NOMO-1 (cell line): ENCODE measurements around the gene MEX3C.

Source experiments
- DNase-seq, 2 experiments: peaks; one replicate each; lab custom pipeline; 2025; ENCODE audit not compliant: unreplicated experiment in 2 of 2; lab: John Stamatoyannopoulos, UW

MEX3C gene

DNA sequence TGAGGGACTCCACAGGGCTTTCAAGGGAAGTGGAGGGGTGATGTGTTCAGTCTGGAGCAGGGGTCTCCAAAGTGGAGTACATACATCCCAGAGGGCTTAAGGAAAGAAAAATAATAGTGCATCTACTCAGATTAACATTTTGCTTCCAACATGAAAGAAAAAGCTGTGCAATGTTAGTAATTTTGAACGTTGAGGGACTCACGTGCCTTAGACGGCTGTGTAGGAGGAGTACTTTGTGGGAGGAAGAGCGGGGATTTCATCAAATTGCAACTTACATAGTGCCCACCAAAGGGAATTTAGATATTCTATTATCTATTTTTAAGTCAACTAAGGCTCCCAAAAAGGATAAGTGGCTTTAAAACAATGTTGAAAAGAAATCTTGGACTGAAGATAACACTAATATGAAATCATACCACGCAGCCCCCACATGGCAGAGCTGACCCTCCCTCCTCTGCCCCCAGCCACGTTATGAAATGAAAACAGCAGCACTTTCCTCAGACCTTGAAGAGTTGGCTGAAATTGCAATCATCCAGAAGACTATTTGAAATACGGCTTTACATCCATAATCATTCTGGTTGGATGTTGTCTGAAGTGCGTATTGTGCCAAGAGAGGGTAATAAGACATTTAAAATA lies 42.9 kb downstream of the MEX3C start:
- no peak for DNase-seq

DNA sequence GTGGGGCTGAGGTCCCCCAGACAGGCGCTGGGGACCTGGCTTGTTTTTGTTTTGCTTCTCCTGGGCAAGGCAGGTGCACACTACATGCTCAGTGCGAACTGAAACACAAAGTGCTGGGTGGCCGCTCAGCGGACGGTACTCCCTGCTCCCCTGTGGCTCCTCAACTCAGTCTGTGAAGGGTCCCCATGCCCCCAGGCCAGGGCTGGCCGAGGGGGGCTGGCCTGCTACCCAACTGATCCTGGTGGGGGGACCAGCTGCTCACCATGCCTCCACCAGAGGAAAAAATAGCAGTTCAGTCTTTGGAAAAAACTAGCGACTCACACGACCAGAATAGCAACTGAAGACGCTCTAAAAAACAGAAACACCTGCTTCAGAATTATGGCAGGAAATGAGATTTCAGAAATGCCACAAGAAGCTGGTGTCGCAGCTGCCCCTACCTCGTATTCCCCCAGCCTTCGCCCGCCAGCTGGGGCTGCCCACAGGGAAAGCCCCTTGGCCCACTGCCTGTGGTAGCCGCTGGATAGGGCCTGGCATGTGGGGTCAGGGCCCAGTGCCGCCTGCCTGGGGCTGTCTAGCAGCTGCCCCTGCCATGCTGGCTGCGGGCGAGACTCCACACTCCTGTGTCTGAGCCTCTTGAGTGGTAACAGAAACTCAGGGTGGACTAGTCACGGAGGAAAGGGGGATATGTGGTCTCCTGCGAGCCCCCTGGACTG lies 43.7 kb downstream of the MEX3C start:
- DNase-seq, result no peak

DNA sequence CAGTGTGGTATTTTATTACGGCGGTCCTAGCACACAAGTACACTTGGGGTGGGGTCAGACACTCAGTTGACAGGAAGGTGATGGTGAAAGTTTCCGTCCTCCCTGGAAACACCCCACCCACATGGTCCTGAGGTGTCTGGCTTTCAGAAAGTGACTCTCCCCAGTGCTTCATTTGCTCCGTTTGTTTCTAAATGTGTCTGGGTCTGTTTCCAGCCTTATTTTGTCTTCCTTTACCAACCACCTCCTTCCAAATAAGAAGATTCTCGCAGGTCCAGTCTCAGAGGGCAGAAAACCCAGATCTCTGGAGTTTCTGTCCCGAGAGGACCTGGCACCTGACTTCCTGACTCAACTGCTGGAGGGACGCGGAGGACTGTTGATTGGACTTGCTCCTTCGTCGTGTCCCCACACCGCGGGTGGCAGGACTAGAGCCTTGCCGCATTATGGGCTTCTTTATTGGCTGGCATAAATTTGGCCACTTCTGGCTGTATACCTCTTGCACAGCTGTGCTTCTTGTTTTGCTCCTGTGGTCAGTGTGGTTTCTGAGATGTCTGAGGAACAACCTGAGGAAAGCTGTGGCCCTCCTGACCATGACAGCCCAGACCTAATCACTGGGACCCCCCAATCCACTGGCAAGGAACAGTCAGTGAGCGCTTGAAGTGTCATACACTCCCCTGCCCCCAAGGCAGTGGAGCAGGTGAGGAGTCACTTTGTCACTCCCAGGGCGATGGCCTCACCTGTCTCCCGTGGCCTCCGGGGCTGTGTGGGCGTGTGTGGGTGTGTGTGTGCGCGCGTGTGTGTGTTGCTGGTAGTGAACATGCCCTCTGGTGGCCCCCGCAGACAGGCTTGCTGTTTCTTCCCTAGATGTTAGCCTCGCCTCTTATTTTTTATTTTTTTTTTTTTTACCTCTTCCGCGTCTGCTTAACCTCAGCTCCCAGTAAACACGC lies 45.6 kb downstream of the MEX3C start:
- no peak for DNase-seq

DNA sequence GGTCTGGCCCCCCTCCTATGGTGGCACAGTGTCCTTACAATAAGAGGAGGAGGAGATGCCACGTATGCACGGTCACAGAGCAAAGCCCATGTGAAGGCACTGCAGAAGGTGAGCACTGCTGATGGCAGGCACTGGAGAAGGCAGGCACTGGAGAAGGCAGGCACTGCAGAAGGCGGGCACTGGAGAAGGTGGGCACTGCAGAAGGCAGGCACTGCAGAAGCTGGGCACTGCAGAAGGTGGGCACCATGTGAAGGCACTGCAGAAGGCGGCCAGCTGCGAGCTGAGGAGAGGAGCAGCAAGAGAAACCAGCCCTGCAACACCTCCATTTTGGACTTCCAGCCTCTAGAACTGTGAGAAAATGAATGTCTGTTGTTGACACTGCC lies 46.3 kb downstream of the MEX3C start:
- DNase-seq, result no peak

DNA sequence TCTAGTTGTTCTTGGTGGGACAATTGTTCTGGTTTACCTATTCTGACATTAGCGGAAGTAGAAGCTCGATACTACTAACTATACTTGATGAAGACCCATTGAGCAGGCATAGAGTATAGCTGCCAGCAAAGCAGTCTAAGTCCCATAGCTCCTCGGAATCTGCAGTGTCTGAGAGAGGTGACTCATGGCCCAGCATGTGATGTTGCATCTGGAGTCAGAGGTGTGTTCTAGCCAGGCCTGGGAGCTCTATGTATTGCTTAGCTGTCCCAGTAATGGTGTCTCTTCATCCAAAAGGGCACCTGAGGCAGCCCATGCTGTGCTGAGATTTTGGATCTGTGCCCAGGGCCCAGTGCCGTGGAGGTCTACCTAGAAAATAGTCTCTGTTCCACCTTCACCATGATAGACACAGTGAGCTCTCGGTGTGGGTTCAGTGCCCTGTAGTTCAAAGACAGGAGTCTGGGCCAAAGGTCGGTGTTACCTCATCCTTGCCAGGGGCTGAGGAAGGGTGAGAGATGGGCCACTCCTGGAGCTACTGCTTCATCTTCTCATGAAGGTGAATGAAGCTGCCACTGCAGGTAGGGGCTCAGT lies 47.3 kb downstream of the MEX3C start:
- no peak for DNase-seq

DNA sequence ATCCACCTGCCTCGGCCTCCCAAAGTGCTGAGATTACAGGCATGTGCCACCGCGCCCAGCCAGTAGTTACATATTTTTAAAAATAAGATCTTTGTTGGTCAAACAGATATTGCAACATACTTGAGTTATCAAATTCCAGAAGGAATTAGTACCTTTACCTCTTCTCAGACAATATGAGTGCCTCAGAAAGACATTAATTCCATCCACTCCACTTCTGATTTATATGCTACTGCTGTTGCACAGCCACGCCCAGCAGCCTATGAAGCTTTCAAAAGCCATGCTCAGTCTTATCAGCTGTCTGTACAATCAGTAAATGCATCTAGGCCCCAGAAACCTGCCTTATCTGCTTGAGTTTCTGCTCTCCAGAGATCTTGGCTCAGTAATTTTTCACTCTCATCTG lies 47.8 kb downstream of the MEX3C start:
- no peak for DNase-seq

DNA sequence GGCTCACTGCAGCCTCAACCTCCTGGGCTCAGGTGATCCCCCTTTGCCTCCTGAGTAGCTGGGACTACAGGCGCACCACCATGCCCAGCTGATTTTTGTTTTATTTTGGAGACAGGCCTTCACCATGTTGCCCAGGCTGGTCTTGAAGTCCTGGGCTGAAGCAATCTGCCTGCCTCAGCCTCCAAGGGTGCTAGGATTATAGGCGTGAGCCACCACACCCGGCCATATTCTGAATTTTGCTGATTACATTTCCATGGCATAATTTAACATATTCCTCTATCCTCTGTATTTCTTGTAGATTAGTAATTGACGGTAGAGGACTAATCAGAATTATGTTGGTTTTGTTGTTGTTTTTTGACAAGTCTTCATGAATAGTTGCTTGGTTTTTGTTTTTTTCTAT lies 50.6 kb downstream of the MEX3C start:
- no peak for DNase-seq

DNA sequence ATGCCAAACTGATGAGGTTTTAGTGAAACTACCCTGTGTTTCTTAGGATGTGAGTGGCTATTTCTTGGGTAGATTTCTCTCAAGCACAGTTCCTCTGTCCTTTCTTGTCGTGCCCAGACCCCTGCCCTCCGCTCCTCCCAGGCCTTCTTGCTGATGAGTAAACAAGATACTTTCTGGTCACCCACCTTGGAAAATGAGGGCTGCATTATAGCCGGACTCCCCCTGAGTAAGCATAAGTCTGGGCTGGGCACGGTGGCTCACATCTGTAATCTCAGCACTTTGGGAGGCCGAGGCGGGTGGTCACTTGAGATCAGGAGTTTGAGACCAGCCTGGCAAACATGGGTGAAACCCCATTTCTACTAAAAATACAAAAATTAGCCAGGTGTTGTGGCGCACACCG lies 58.5 kb downstream of the MEX3C start:
- DNase-seq, result no peak

DNA sequence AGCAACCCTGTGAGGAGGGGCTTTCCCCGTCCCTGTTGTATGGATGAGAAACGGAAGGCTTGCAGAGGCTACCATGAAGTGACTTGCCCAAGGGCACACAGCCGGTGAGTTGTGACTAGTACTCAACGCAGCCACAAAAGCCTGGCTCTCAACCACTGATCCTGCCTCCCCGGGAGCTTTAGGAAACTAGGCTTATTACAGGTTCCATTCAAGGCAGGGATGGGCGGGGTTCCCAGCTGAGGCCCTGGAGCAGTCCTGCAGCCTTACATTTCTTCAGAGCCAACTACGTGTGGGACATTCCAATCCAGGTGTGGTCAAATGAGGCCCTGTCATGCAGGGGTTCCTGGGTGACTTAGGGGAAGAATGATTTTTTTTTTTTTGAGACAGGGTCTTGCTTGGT lies 59.6 kb downstream of the MEX3C start:
- no peak for DNase-seq

DNA sequence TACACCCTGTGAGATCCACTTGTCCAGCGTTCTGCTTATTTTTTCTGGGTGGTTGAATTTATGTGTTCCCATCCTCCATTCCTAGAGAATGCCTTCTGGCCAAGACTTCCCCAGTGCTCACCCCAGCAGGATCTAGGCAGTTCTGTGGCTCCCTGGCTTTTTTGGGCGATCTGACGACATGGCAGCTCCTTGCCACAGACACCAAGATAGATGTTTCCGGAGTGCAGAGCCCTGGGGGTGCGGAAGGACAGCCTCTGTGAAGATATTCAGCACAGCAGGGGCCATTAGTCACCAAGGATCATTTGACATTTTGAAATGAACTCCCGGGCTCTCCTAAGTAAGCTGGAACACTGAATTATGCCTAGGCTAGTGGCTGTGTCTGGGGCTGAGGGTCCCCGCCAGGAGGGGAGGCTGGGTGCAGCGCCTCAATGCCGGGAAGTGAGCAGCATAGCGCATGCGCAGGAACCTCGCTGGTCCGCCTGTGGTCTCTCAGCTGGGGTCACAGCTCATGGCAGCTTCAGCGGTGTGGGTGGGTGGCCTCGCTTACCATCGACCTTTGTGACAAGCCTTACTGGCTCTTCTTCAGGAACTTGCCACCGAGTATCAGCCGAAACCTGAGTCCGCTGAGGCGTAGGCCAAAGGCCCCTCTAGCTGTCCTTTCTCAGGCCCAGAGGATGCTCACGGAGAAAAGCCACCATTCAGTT lies 60.3 kb downstream of the MEX3C start:
- no peak for DNase-seq

DNA sequence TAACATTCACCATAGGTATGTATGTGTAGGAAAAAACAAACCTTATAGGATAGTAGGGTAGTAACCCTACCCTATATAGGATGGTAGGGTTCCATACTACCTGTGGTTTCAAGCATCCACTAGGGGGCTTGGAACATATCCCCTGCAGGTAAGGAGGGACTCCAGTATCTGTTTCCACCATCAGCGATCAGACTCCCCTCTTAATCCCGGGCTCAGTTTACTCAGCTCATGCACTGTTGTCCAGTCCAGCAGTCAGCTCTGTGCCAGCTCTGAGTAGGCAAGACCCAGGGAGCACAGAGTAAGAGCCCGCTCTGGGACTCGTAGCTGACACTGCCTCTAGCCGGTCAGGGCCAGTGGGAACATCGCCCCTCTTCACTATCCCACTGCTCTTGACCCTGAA lies 61.7 kb downstream of the MEX3C start:
- DNase-seq, result no peak

DNA sequence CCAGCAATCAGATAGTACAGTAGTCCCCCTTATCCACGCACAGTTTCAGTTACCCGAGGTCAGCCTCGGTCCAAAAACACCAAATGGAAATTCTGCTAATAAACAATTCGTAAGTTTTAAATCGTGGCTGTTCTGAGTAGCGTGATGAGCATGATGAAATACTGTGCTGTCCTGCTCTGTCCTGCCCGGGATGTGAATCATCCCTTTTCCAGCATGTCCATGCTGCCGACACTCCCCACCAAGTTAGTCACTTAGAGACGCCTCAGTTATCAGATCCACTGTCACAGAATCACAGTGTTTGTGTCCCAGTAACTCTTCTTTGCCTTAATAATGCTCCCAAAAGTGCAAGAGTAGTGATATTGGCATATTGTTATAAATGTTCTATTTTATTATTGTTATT lies 62.1 kb downstream of the MEX3C start:
- DNase-seq, result no peak

DNA sequence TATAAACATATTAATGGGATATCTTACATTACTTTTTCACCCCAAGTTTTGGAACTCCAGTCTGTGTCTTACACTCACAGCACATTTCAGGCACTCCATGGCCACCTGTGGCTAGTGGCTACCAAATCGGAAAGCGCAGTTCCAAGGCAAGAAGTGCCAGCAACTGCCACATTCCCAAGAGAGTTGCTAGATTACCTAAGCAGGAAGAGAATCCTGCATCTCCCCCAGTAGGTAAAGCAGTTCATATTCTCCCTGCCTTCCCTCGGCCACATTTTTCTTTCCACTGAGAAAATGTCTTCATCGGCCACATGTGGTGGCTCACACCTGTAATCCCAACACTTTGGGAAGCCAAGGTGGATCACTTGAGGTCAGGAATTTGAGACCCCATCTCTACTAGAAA lies 62.8 kb downstream of the MEX3C start:
- DNase-seq, result no peak

DNA sequence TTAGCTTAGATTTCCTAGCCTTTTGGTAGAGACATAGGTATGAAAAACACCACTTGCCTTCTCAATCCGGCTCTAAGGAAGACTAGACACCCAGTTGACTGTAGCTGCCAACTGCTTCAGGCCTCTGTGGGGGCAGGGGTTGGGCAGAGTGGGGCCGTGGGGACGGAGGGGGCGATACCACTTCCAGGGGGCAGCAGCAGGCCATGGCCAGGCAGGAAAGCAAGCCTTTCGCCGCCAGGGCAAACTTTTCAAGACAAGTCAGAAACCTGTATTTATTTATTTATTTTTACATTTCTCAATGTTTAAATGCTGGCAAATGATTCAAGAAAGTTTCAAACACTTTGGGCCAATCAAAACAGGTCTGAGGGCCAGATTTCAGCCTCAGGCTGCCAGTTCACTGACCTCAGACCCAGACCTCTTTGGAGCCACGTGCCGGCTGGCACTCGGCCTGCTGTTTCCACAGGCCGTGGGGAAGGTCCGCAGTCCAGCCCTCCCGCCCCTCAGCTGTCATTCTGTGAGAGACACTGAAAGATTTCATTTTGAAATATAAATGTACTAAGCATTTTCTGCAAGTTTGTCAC lies 63.8 kb downstream of the MEX3C start:
- DNase-seq, result no peak

DNA sequence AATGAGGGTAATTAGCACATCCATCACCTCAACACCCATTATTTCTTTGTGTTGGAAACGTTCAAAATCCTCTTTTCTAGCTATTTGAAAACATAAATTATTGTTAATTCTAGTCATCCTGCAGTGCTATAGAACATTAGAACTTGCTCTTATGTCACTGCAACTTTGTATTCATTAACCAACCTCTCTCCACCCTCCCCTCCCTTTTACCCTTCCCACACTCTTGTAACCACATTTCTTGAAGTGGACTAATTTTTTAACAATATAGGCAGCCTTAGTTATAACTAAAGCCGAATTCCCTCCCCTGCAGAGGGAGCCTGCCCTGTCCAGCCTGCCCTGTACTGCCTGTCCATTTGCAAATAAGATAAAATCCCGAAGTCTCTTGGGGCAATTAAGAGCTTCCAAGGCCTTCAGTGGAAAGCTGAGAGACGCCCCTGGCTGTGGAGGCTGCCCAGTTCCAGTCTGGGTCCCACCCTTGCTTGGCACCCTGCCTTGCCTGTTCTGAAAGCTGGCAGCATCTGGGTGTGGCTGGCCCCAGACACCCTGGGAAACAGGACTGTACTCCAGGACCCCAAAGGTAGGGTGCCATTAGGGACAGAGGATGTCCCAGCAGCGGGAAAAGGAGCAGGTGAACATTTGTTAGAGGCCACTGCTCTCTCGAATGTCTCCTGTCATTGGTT lies 65.1 kb downstream of the MEX3C start:
- no peak for DNase-seq

DNA sequence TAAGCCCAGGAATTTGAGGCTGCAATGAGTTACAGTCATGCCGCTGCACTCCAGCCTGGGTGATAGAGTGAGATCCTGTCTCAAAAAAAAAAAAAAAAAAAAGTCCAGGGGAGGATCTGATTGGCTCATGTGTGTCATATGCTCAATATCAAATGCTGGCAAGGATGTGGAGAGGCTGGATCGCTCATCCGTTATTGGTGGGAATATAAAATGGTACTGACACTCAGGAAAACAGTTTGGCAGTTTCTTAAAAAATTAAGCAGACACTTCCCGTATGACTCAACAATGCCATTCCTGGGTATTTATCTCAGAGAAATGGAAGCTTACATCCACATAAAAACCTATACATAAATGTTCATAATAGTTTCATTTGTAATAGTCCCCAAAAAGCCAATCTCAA lies 68.9 kb downstream of the MEX3C start:
- no peak for DNase-seq

DNA sequence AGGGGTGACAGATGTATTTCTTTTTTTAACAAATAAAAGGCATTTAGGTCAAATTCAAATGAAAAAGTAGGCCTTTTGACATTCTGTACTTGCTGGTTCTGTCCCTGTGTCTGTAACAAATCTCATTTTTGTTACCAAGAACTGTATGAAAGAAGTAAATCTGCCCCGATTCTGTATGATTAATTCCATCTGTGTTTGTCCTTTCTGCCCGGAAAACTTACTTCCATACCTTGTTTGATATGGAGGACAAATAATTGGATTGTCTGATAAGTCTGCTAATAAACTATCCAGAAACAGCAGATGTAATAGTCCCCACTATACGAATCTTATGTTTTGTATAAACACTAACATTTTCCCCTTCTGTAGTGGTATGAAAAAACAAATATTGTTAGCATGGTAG lies 69.8 kb downstream of the MEX3C start:
- DNase-seq, result no peak

DNA sequence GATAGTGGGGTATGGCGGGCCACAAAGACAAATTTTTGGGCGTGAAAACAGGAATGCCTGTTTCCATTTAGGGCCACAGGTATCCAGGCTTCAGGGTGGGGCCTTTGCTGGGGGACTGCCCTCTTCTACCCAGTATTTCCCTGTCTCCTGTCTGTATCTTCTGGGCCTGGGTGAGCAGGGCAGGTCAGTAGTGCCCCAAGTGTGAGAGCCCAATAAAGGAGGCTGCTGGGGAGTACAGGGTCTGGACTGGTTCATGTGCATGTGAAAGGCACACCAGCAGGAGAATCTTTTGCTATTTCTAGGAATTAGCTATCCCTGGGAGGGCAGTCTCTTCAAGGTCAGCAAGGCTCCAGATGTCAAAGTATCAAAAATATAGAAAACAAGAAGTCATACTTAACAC lies 71.5 kb downstream of the MEX3C start:
- DNase-seq, result no peak
